Measurements from ENCODE around the gene CNIH2.

CNIH2 gene

GRCh38 chr11:66286699-66287098 lies 8.7 kb downstream of the CNIH2 start:
- POLR2A ChIA-PET, result interaction anchor here (0.6 to 1.3 kb wide), 3 partner anchors 19 to 363 kb away, joined by 3 to 5 read pairs (median 3); no protein-coding TSS in a partner anchor
- no peak for TF ChIP-seq CTCF (IDR thresholded peaks at IDR 0.05; ENCODE audit: control extremely low read depth, extremely low read depth, low read depth, missing control alignments)
- CTCF ChIA-PET, result interaction anchor here (0.7 to 10.6 kb wide), 7 partner anchors 15 to 219 kb away, joined by 3 to 92 read pairs (median 5); partner anchors contain the start of gene MRPL11
- DNase-seq (ENCODE audit: extremely low spot score), result no peak

- POLR2A ChIA-PET, result interaction anchor here (0.6 to 0.8 kb wide), 3 partner anchors 54 to 749 kb away, joined by 3 to 6 read pairs (median 3); no protein-coding TSS in a partner anchor
- DNase-seq (ENCODE audit: extremely low spot score), result no peak
- CTCF ChIA-PET, result interaction anchor here (1.5 to 10.6 kb wide), 5 partner anchors 14 to 219 kb away, joined by 5 to 92 read pairs (median 5); no protein-coding TSS in a partner anchor
- no peak for TF ChIP-seq CTCF (IDR thresholded peaks at IDR 0.05; ENCODE audit: control extremely low read depth, extremely low read depth, low read depth, missing control alignments)
Measured at GRCh38 chr11:66287211-66287888, 9.4 kb downstream of the CNIH2 start.

- DNase-seq (ENCODE audit: extremely low spot score), result no peak
- POLR2A ChIA-PET, result interaction anchor here (0.7 to 1.2 kb wide), 3 partner anchors 15 to 750 kb away, joined by 3 to 7 read pairs (median 6); partner anchors contain the start of gene RAB1B
Measured at GRCh38 chr11:66287889-66288670, 10.1 kb downstream of the CNIH2 start.

GRCh38 chr11:66288671-66289547 lies 10.9 kb downstream of the CNIH2 start, which contains the start of gene YIF1A:
Gene YIF1A, minus strand, starts transcription at chr11:66289143. Its CDS starts 158 bp downstream, at chr11:66288985.
- CTCF ChIA-PET, result interaction anchor here (0.7 to 10.6 kb wide), 10 partner anchors 9 to 244 kb away, joined by 3 to 92 read pairs (median 4); partner anchors contain the start of gene RIN1
- no peak for TF ChIP-seq CTCF (IDR thresholded peaks at IDR 0.05; ENCODE audit: control extremely low read depth, extremely low read depth, low read depth, missing control alignments)
- POLR2A ChIA-PET, result interaction anchor here (0.6 to 1.2 kb wide), 6 partner anchors 9 to 65 kb away, joined by 3 to 14 read pairs (median 6); partner anchors contain the start of gene RAB1B
- DNase-seq (ENCODE audit: extremely low spot score), result peak; percentile 100

More at GRCh38 chr11:66287889-66288670, 10.1 kb downstream of the CNIH2 start:
- CTCF ChIA-PET, result interaction anchor here (0.7 to 10.6 kb wide), 7 partner anchors 14 to 243 kb away, joined by 3 to 92 read pairs (median 5); no protein-coding TSS in a partner anchor
- no peak for TF ChIP-seq CTCF (IDR thresholded peaks at IDR 0.05; ENCODE audit: control extremely low read depth, extremely low read depth, low read depth, missing control alignments)

GRCh38 chr11:66289548-66290329 lies 11.8 kb downstream of the CNIH2 start:
- POLR2A ChIA-PET, result interaction anchor here (0.5 to 1.2 kb wide), 7 partner anchors 10 to 782 kb away, joined by 3 to 14 read pairs (median 7); partner anchors contain the start of gene RAB1B
- CTCF ChIA-PET, result interaction anchor here (0.9 to 10.6 kb wide), 11 partner anchors 10 to 245 kb away, joined by 3 to 92 read pairs (median 4); partner anchors contain the start of gene RIN1
- TF ChIP-seq CTCF (IDR thresholded peaks at IDR 0.05; ENCODE audit: control extremely low read depth, extremely low read depth, low read depth, missing control alignments), result no peak
- peak; percentile 90 for DNase-seq (ENCODE audit: extremely low spot score)

All from GM10248 (cell line).